ENCODE data around the gene ZNF385B.

DNA sequence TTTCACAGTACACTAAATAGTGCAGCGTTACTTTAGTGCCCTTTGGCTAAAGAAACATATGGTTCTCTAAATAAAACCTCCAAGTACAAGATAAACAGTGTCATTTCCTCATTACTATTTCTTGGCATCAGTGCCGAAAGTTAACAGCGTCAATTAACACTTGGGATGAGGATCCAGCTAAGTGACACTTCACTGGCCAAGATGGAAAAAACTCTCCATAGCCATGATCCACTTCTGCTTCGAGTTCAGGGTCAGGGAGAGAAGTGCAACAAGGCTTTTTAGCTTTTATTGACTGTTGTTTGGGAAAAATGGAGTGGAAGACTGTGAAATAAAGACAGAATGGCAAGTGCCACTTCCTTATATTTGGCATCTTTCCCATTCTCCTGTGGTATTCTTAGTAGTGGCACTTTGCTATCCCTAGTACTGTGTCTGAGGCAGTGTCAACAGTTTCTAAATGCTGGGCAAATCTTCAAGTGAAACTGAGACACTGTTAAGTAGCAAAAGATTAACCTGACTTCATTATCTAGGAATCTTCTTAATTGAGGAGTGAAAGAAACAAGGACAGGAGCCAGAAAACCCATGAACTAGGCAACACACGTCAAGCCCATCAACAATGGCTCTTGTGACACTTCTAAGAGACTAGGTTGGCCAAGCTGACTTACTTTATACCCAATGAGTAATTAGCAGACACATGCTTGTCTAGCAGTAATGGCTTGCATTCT lies 374.2 kb downstream of the ZNF385B start:
- TF ChIP-seq, protein P1, sequence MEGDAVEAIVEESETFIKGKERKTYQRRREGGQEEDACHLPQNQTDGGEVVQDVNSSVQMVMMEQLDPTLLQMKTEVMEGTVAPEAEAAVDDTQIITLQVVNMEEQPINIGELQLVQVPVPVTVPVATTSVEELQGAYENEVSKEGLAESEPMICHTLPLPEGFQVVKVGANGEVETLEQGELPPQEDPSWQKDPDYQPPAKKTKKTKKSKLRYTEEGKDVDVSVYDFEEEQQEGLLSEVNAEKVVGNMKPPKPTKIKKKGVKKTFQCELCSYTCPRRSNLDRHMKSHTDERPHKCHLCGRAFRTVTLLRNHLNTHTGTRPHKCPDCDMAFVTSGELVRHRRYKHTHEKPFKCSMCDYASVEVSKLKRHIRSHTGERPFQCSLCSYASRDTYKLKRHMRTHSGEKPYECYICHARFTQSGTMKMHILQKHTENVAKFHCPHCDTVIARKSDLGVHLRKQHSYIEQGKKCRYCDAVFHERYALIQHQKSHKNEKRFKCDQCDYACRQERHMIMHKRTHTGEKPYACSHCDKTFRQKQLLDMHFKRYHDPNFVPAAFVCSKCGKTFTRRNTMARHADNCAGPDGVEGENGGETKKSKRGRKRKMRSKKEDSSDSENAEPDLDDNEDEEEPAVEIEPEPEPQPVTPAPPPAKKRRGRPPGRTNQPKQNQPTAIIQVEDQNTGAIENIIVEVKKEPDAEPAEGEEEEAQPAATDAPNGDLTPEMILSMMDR (IDR thresholded peaks at IDR 0.05): no peak
- TF ChIP-seq EP300 (IDR thresholded peaks at IDR 0.05): no peak
